Measurements from ENCODE around the gene GRK5. TPM values are rescaled to one million over a fixed set of nuclear protein-coding genes. Genes with fewer than 3 reads are reported as not detected.
A peak's percentile ranks its signal among the peaks of the same experiment; 100 is the strongest.
"Not testable (repeated sequence)": the region's sequence is repeated elsewhere in the genome, so short reads cannot be mapped to it uniquely, and the experiment has no call there.

GRK5 gene
- total RNA-seq, 1 donor = 16.0 TPM

DNA sequence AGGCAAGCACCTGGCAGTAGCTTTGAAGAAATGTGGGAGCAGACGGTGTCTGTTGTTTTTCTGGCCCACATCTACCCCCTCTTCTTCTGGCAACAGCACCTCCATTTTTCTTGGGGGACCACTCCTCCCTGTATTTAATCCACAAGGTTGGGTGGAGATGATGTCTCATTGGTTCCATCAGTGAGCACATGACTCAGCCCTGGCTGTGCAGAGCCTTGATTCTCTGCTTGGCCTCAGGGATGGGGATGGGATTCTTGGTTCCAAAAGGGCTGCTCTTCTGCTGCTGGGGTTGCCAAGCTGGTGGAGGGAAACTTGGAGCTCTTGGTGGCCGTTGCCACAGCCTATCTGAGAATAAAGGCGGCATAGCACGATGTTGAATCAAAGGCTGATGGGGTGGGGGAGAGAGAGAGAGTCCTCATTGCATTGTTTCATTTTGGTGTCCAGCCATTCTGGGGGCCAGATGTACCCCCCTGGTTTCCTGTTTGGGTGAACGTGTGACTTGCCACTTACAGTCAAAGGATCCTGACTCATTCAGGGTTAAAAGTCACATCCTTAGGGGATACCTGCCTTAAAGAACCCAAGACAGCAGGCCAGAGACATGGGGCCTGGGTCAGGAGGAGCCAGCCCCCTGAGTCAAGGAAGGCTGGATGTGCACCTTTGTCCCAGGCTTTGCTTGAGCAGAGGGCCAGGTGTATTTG, 25.9 kb downstream of the GRK5 start:
- TF ChIP-seq, protein P1, sequence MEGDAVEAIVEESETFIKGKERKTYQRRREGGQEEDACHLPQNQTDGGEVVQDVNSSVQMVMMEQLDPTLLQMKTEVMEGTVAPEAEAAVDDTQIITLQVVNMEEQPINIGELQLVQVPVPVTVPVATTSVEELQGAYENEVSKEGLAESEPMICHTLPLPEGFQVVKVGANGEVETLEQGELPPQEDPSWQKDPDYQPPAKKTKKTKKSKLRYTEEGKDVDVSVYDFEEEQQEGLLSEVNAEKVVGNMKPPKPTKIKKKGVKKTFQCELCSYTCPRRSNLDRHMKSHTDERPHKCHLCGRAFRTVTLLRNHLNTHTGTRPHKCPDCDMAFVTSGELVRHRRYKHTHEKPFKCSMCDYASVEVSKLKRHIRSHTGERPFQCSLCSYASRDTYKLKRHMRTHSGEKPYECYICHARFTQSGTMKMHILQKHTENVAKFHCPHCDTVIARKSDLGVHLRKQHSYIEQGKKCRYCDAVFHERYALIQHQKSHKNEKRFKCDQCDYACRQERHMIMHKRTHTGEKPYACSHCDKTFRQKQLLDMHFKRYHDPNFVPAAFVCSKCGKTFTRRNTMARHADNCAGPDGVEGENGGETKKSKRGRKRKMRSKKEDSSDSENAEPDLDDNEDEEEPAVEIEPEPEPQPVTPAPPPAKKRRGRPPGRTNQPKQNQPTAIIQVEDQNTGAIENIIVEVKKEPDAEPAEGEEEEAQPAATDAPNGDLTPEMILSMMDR (IDR thresholded peaks at IDR 0.05; ENCODE audit: insufficient read depth, low read depth, low read length) = no peak
- H3K4me3 ChIP-seq (ENCODE audit: low read depth, low read length) = no peak overlapping the region
- DNase-seq (ENCODE audit: low read depth) = peak; percentile 63

DNA sequence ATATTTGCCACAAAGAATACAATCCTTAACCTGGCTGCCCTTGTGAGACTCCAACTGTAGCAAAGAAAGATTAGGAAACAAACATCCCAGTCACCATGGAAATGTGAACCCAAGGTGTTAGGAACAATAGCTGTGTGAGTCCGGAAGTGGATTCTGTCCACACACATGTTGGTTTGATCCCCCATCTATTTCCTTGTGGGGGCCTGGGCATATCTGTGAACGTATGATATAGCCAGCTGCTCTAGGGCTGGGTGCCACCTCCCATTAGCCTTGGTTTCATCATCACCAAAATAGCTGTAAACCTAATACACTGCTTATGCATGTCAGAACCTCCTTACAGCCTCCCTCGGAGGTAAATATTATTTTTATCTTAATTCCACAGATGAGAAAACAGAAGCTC, 26.4 kb downstream of the GRK5 start:
- no peak overlapping the region for H3K4me3 ChIP-seq (ENCODE audit: low read depth, low read length)
- TF ChIP-seq, protein P1 (IDR thresholded peaks at IDR 0.05; ENCODE audit: insufficient read depth, low read depth, low read length) = no peak
- peak; percentile 92 for DNase-seq (ENCODE audit: low read depth)

DNA sequence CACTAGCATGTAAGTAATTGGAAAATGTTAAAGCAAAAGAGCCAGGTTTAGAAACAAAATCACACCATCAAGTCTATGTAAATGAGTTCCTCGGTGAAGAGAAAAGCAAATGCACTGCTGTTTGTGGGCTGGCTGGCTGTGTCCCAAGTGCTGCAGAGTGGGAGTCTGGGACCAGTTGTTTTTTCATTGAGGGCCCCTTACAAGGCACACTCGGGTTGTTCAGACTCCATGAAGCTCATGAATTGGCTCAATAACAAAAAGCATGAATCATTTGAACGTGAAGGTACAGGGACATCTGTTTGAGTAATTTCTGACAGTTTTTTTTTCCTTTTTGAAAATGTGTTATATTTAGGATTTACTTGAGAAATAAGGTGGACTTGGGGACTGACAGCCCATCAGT, 28.0 kb downstream of the GRK5 start:
- peak; percentile 55 for DNase-seq (ENCODE audit: low read depth)
- TF ChIP-seq, protein P1 (IDR thresholded peaks at IDR 0.05; ENCODE audit: insufficient read depth, low read depth, low read length) = no peak
- H3K4me3 ChIP-seq (ENCODE audit: low read depth, low read length) = no peak overlapping the region

DNA sequence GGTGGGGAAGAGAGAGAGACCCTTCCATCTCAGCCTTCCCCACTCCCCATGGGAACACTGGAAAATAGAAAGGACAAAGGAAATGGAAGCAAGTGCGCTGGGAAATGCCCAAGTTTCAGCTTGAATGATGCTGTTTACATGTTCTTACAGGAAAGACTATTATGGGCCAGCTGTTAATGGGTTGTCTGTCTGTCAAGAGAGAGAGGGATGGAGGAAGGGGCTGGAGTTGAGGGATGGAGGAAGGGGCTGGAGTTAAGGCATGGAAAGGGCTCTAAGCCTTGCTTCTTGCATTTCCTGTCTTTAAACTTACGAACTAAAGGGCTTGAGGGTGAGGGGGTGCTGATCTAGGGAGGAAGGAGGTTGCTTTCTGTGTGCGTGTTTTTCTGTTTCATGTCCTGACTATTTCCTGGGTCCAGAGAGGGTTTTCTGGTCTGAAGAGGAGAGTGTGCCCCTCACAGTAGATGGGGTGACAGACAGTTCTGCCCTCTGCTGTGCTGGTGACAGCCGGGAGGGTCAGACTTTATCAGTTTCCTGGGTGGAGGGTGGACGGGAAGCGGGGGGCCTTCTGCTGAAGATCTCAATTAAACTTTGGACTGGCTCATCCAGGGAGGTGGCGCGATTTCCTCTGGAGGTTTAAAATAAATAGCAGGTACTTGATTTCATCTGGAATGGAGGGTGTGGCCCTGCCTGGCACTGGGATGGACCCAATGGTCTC, 30.5 kb downstream of the GRK5 start:
- TF ChIP-seq, protein P1 (IDR thresholded peaks at IDR 0.05; ENCODE audit: insufficient read depth, low read depth, low read length) = no peak
- DNase-seq (ENCODE audit: low read depth) = peak; percentile 53
- no peak overlapping the region for H3K4me3 ChIP-seq (ENCODE audit: low read depth, low read length)

DNA sequence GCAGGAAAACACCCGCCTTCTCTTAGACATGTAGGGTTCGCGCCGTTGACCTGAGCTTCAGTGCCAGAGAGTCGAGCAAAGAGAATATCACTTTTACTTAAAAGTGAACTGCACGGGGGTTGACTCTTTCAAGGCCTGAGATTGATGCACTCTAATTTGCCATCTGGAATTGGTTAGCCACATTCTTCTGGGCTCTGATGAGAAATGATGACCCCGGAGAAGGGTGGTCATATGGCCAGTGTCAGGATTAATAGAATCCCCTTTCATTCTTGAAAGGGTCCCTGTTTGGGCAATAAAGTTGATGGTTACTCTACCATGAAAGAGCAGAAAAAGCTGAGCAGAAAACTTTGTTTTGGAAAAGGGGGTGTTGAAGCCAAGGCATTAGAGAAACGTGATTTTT, 31.2 kb downstream of the GRK5 start:
- DNase-seq (ENCODE audit: low read depth) = no peak
- TF ChIP-seq, protein P1 (IDR thresholded peaks at IDR 0.05; ENCODE audit: insufficient read depth, low read depth, low read length) = no peak
- H3K4me3 ChIP-seq (ENCODE audit: low read depth, low read length) = no peak overlapping the region

DNA sequence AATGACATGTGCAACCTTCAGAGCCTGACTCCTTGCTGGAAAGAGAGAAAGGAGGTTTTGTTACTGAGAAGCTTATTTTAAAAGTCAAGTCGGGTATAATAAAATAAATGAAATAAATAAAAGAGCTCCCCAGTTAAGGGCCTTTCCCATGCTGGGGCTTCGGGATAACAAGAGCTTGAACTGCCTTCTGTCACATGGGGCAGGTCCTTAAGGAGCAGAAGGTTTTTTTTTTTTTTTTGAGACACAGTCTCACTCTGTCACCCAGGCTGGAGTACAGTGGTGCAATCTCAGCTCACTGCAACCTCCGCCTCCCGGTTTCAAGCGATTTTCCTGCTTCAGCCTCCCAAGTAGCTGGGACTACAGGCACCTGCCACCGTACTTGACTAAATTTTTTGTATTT, 31.6 kb downstream of the GRK5 start:
- DNase-seq (ENCODE audit: low read depth); H3K4me3 ChIP-seq (ENCODE audit: low read depth, low read length): not testable (repeated sequence)

DNA sequence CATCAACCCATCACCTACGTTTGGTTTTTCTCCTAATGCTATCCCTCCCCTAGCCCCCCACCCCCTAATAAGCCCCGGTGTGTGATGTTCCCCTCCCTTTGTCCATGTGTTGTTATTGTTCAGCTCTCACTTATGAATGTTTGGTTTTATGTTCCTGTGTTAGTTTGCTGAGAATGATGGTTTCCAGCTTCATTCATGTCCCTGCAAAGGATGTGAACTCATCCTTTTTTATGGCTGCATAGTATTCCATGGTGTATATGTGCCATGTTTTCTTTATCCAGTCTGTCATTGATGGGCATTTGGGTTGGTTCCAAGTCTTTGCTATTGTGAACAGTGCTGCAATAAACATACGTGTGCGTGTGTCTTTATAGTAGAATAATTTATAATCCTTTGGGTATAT, 32.3 kb downstream of the GRK5 start:
- not testable (repeated sequence) for H3K4me3 ChIP-seq (ENCODE audit: low read depth, low read length); DNase-seq (ENCODE audit: low read depth)

DNA sequence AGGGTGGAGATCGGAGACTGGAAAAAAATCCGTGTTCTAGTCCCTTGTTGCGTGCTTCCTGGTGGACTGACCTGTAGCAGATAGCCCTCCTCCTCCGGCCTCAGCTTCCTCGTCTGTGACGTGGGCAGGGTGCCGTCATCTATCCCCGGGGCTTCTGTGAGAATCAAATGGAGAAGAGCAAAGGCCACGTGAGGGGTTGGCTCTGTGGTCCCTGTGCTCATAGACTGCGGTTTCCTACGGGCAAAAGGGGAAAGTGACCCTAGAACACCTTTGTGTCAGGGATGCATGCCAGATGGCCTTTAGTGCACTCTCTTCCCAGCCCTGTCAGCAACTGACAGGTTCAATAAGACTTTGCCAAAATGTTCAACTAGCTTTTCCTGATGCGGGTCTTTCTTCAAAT, 33.7 kb downstream of the GRK5 start:
- TF ChIP-seq, protein P1 (IDR thresholded peaks at IDR 0.05; ENCODE audit: insufficient read depth, low read depth, low read length) = no peak
- DNase-seq (ENCODE audit: low read depth) = no peak

More for the DNA sequence above, 33.7 kb downstream of the GRK5 start:
- no peak overlapping the region for H3K4me3 ChIP-seq (ENCODE audit: low read depth, low read length)

Data from fibroblast of villous mesenchyme (primary cell).